Prostate gland (tissue), 2 donors: ENCODE measurements around the gene KCNH6. TPM values are rescaled to one million over a fixed set of nuclear protein-coding genes. Genes with fewer than 3 reads are reported as not detected.
A peak's percentile ranks its signal among the peaks of the same experiment; 100 is the strongest.

Experiments used
- DNase-seq: peaks from one replicate; pipeline ENCODE4 v3.0.0-alpha.2; 2019; ENCODE audit warnings: low spot score
- H3K27ac ChIP-seq, 2 donors: fragments of 200-600 bp; sonication (generic); 2 replicates each; pipeline ENCODE4 v1.5.1; 2017 to 2019
- H3K27me3 ChIP-seq: fragments of 200-600 bp; sonication (generic); replicated peaks from 2 replicates; pipeline ENCODE4 v1.5.1; 2019; ENCODE audit not compliant: insufficient read depth
- H3K36me3 ChIP-seq, 2 donors: fragments of 200-600 bp; sonication (generic); 1 replicate in 1 of 2; 2 replicates in 1 of 2; pipeline versions ENCODE4 v1.5.1 to v1.8.1; 2017 to 2019
- H3K4me1 ChIP-seq: fragments of 200-600 bp; sonication (generic); replicated peaks from 2 replicates; pipeline ENCODE4 v1.5.1; 2019
- H3K4me3 ChIP-seq, 2 donors: fragments of 200-600 bp; sonication (generic); 2 replicates each; pipeline ENCODE4 v1.5.1; 2017 to 2019
- H3K9me3 ChIP-seq: fragments of 200-600 bp; sonication (generic); 2 replicates; pipeline ENCODE4 v1.5.1; 2017
- CTCF ChIP-seq, 4 experiments: fragments of 200-600 bp in 2 of 4; fragments of 450-650 bp in 2 of 4; sonication (generic) in 2 of 4; IDR thresholded peaks; 1 replicate in 3 of 4; 2 replicates in 1 of 4; pipeline ENCODE4 v1.5.1; 2016 to 2019; ENCODE audit warnings: antibody characterized with exemption in 4 of 4, mild to moderate bottlenecking in 2 of 4, moderate library complexity in 2 of 4
- POLR2A ChIP-seq: fragments of 450-650 bp; IDR thresholded peaks from one replicate; pipeline ENCODE4 v1.6.1; 2016; ENCODE audit warnings: antibody characterized with exemption, mild to moderate bottlenecking
- POLR2AphosphoS5 ChIP-seq: sonication (generic); formaldehyde crosslinking; IDR thresholded peaks from one replicate; pipeline ENCODE4 v1.6.1; 2017; ENCODE audit warnings: antibody characterized with exemption
- WGBS: methylation state at CpG from one replicate; pipeline ENCODE4 v1.1.5; 2018; 5-methylcytosine and 5-hydroxymethylcytosine counted together
- intact Hi-C: fragments of 100-400 bp; cut with DNase I; formaldehyde crosslinking; loops from one replicate; pipeline ENCODE4 v1.14.2; 2022
- total RNA-seq, 2 donors: library from RNA; depleted of rRNA; stranded (reverse); fragments of >200 nt; gene quantifications; one replicate each; pipeline ENCODE4 v1.1.0, GENCODE V29; 2016

KCNH6 gene
- total RNA-seq, 2 donors from 2014 or later: 8.1 to 22.4 TPM

- Histone ChIP-seq H3K9me3 (no peaks in the 10 kb centered on the region), H3K4me3 (peak overlapping the region in 1 of 2 donors; percentile 16), H3K27ac (no peak overlapping the region), H3K27me3 (no peaks in the 10 kb centered on the region), H3K36me3 (no peaks in the 10 kb centered on the region), H3K4me1 (peaks cover 7% of the 10 kb centered on the region)
- DNase-seq: no peak
- WGBS: 2% methylated on average over 55 of the region's 62 CpGs
- intact Hi-C loops: no loop called here
- no peak for TF ChIP-seq POLR2A
- TF ChIP-seq POLR2AphosphoS5: no peak
- TF ChIP-seq CTCF (IDR thresholded peaks at IDR 0.05): no peak
Observed at GRCh38 chr17:63537991-63538692, 15.0 kb downstream of the KCNH6 start.

- DNase-seq: no peak
- H3K36me3 ChIP-seq: no peaks in the 10 kb centered on the region
- peaks cover 7% of the 10 kb centered on the region for H3K4me1 ChIP-seq
- H3K4me3 ChIP-seq: no peak overlapping the region
- no peaks in the 10 kb centered on the region for H3K27me3 ChIP-seq
- TF ChIP-seq CTCF (IDR thresholded peaks at IDR 0.05): no peak
- WGBS: 70% methylated on average over 9 of the region's 9 CpGs
- no peaks in the 10 kb centered on the region for H3K9me3 ChIP-seq
- intact Hi-C loops: no loop called here
- no peak overlapping the region for H3K27ac ChIP-seq
Observed at GRCh38 chr17:63538693-63539595, 15.8 kb downstream of the KCNH6 start.

GRCh38 chr17:63540590-63540989, 17.4 kb downstream of the KCNH6 start:
- Histone ChIP-seq H3K36me3 (no peaks in the 10 kb centered on the region), H3K4me3 (no peak overlapping the region), H3K4me1 (peaks cover 7% of the 10 kb centered on the region), H3K27ac (no peak overlapping the region), H3K27me3 (no peaks in the 10 kb centered on the region), H3K9me3 (no peaks in the 10 kb centered on the region)
- intact Hi-C loops: no loop called here
- WGBS: 60% methylated on average over 4 of the region's 4 CpGs
- no peak for DNase-seq
- no peak for TF ChIP-seq CTCF (IDR thresholded peaks at IDR 0.05)
- no peak for TF ChIP-seq POLR2A
- TF ChIP-seq POLR2AphosphoS5: no peak

GRCh38 chr17:63542218-63542545, 19.0 kb downstream of the KCNH6 start:
- no peak for DNase-seq
- no peak overlapping the region for H3K27ac ChIP-seq
- no peak overlapping the region for H3K4me3 ChIP-seq
- intact Hi-C loops: no loop called here
- TF ChIP-seq POLR2A (no peak), CTCF (IDR thresholded peaks at IDR 0.05) (no peak), POLR2AphosphoS5 (no peak)
- H3K4me1 ChIP-seq: peaks cover 7% of the 10 kb centered on the region
- H3K9me3 ChIP-seq: no peaks in the 10 kb centered on the region
- no peaks in the 10 kb centered on the region for H3K36me3 ChIP-seq
- 97% methylated on average over 9 of the region's 9 CpGs for whole genome bisulfite sequencing
- H3K27me3 ChIP-seq: no peaks in the 10 kb centered on the region
